Islet of Langerhans (tissue), 1 donor: ENCODE results near the gene MTHFD2L.
A peak's percentile ranks its signal among the peaks of the same experiment; 100 is the strongest.

Source experiments
- FAIRE-seq: peaks from one replicate; lab custom pipeline; 2011; peaks lifted over from hg19 to GRCh38; lab: Jason Lieb, UNC

The MTHFD2L gene

GRCh38 chr4:74132944-74133343, 25.0 kb upstream of the MTHFD2L start:
- FAIRE-seq, result no peak

- FAIRE-seq, result peak; percentile 96
These were observed 24.0 kb upstream of the MTHFD2L start for GRCh38 chr4:74133786-74134499.

- no peak for FAIRE-seq
These were observed 23.4 kb upstream of the MTHFD2L start for GRCh38 chr4:74134500-74134852.

GRCh38 chr4:74146581-74147129, 11.3 kb upstream of the MTHFD2L start:
- FAIRE-seq, result no peak

- no peak for FAIRE-seq
These were observed 9.7 kb upstream of the MTHFD2L start for GRCh38 chr4:74148205-74148604.

- FAIRE-seq, result no peak
These were observed 5.1 kb upstream of the MTHFD2L start for GRCh38 chr4:74152836-74153235.

- no peak for FAIRE-seq
These were observed 1.4 kb upstream of the MTHFD2L start for GRCh38 chr4:74156521-74156920.

- peak; percentile 45 for FAIRE-seq
These were observed 764 bp upstream of the MTHFD2L start for GRCh38 chr4:74157154-74157553.

GRCh38 chr4:74158466-74159142, 686 bp downstream of the MTHFD2L start:
- peak; percentile 83 for FAIRE-seq

- peak; percentile 17 for FAIRE-seq
These were observed 1.3 kb downstream of the MTHFD2L start for GRCh38 chr4:74159143-74159709.

GRCh38 chr4:74161666-74162450, 3.9 kb downstream of the MTHFD2L start:
- no peak for FAIRE-seq

GRCh38 chr4:74166135-74166534, 8.2 kb downstream of the MTHFD2L start:
- no peak for FAIRE-seq

- FAIRE-seq, result no peak
These were observed 8.9 kb downstream of the MTHFD2L start for GRCh38 chr4:74166818-74167217.

GRCh38 chr4:74167585-74167984, 9.7 kb downstream of the MTHFD2L start:
- no peak for FAIRE-seq

GRCh38 chr4:74168841-74169240, 10.9 kb downstream of the MTHFD2L start:
- FAIRE-seq, result no peak

GRCh38 chr4:74173321-74173720, 15.4 kb downstream of the MTHFD2L start:
- no peak for FAIRE-seq

GRCh38 chr4:74174421-74174820, 16.5 kb downstream of the MTHFD2L start:
- no peak for FAIRE-seq

- FAIRE-seq, result no peak
These were observed 17.0 kb downstream of the MTHFD2L start for GRCh38 chr4:74174941-74175340.

- no peak for FAIRE-seq
These were observed 17.5 kb downstream of the MTHFD2L start for GRCh38 chr4:74175379-74175778.

GRCh38 chr4:74178798-74179197, 20.9 kb downstream of the MTHFD2L start:
- no peak for FAIRE-seq

- FAIRE-seq, result no peak
These were observed 23.3 kb downstream of the MTHFD2L start for GRCh38 chr4:74181219-74181618.

GRCh38 chr4:74188912-74189311, 31.0 kb downstream of the MTHFD2L start:
- FAIRE-seq, result no peak
